ENCODE measurements around the gene PTPN2.

The PTPN2 gene

DNA sequence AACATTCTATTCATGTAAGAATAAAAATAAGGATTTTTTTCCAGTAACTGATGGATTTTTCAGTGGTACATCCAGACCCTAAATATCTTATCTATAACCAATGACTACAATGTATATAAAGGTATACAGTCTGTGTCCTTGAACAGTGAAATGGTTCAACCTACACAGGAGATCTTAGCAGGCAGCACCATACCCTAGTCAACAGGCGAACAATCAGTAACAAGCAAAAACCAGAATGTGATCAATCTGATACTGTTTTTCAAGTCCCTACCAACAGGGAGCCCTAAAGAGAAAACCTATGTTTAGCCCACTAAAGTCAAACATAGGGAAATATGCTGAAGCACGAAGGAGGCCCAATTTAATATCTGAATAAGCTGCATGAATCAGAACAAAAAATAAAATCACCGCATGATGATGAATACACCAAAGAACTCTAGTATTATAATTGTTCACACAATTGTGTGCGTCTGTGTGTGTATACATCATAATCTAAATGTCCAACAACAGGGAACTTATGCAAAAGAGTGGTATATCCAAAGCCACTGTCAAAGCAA, 26.0 kb downstream of the PTPN2 start:
- DNase-seq (ENCODE audit: low read depth): no peak

DNA sequence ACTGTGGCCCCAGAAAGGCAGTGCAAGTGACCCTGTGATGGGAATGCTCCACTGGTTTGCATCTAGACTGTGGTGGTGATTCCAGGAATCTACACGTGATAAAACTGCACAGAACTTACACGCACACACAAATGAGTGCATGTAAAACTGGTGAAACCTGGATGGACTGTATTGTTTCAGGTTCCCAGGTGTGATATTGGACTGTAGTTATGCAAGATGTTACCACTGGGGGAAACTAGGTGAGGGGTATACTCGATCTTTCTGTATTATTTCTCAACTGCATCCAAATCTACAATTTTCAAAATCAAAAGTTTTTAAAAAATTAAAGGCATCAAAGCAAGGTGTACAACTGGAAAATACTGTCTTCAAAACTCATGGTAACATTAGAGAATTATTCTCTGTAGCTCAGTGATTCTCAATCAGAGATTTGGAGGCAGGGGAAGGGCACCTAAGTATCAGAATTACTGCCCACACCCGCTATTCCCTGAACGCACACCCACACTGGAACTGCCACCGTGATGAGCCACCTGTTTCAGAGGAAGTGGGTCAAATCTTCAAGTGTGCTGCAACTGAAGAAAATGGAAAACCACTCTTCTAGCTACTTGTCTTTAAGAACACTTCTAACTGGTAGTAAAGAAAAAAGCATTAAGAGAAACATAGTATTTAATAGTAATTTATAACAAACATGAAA, 26.7 kb downstream of the PTPN2 start:
- peak; percentile 27 for DNase-seq (ENCODE audit: low read depth)

- no peak for DNase-seq (ENCODE audit: low read depth)
Measured at GRCh38 chr18:12855916-12856315, 28.1 kb downstream of the PTPN2 start.

- DNase-seq (ENCODE audit: low read depth): no peak
Measured at GRCh38 chr18:12852566-12853315, 31.3 kb downstream of the PTPN2 start.

GRCh38 chr18:12851716-12852115, 32.3 kb downstream of the PTPN2 start:
- no peak for DNase-seq (ENCODE audit: low read depth)

DNA sequence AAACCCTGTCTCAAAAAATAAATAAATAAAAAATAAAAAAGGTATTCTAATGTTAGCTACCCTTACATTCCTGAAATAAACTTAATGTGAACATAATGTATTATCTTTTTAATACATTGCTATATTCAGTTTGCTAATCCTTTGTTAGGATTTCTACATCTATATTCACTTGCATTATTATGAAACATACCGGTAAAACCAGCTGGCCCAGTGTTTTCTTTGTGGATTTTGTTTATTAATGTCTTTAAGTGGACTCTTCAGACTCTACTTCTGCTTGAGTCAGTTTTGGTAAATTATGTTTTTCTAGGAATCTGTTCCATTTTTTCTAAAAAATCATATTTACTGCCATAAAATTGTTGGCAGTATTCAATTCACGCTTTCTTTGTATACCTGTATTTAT, 34.5 kb downstream of the PTPN2 start:
- no peak for DNase-seq (ENCODE audit: low read depth)

- DNase-seq (ENCODE audit: low read depth): no peak
Measured at GRCh38 chr18:12848405-12848804, 35.6 kb downstream of the PTPN2 start.

DNA sequence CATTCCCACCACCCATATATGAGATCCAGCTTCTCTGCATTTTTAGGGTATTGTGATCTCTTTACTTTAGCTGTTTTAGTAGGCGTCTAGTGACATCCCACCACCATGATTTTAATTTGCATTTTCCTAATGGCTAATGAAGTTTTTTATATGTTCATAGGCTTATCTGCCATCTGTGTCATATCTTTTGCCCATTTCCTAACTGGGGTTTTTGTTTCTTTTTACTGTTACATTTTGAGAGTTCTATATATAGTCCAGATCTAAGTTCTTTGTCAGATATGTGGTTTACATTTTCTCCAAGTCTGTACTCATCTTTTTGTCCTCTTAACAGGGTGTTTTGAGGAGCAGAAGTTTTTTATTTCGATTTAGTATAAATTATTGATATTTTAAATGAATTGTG, 39.6 kb downstream of the PTPN2 start:
- no peak for DNase-seq (ENCODE audit: low read depth)

DNA sequence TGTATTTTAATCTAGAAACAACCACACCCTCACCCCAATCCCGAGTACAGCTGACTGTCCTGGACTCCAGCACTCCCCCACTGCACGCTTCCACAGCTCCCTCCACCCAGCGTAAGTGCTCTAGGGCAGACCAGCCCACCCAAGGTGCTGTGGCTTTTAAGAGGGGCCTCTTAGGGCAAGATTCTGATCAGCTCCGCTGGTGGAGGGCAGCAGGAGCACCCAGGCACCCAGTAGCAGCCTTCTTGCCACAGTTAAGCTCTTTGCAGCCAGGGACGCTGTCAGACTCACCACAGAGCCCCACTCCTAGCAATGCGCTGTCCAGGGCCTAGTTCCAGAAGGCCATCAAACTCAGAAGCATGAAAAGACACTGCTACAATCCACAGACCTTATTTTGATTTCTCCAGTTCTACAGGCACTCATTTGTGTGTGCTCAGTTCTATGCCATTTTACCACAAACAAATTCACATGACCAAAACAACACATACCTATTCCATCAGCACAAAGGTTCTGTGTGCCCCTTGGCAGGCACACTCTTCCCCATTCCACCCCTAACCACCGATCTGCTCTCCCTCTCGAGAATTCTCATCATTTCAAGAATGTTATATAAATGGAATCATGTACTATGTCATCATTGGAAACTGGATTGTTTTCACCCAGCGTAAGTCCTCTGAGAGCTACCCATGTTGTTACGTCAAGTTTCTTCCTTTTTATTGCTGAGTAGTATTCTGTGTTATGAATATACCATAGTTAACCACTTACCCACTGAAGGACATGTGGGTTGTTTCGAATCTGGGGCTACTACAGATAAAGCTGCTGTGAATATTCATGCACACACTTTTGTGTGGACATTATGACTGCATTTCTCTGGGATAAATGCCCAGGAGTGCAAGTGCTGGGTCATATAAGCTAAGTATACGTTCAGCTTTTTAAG, 40.4 kb downstream of the PTPN2 start:
- DNase-seq (ENCODE audit: low read depth): no peak

DNA sequence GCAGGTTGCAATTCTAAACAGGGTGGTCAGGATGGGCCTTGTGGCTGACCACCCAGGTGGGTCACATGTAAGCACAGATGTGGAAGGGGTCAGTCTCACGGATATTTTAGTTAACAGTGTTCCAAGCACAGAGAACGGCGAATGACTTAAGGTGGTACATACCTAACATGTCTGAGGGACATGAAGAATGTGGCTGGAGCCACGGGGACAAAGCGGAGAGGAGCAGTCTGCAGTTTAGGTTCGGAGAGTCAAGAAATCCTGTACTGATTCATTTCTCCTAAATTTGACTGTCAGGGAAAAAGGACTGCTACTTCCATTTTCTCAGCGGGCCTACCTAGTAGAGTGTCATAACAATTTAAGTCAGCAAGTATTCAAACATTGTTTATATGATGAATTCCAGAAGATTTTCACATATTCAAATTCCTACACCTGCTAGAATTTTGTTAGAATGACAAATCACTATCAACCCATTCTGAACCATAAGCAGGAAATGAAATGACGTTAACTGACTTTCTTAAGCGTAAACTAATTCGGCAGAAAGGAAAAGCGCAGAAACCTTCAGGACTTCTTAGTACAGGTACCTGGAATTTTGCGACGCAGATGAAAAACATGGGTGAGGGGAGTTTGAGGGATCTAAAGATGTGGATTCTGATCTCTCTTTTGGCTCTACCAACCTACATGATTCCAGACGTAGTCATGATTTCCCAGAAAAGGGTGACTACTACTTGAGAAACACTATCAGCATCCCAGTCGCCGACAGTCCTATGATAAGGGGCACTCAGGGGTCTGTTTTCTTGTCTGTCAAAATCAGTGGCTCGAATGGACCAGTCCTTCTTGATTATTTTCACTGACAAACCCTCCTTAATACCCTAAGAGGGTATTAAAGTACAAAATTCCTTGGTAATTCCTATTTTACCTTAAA, 41.3 kb downstream of the PTPN2 start:
- no peak for DNase-seq (ENCODE audit: low read depth)

- DNase-seq (ENCODE audit: low read depth): no peak
Measured at GRCh38 chr18:12841070-12841469, 43.0 kb downstream of the PTPN2 start.

GRCh38 chr18:12840382-12840781, 43.7 kb downstream of the PTPN2 start:
- DNase-seq (ENCODE audit: low read depth): no peak

GRCh38 chr18:12839526-12840196, 44.4 kb downstream of the PTPN2 start:
- peak; percentile 53 for DNase-seq (ENCODE audit: low read depth)

- no peak for DNase-seq (ENCODE audit: low read depth)
Measured at GRCh38 chr18:12839057-12839525, 44.9 kb downstream of the PTPN2 start.

DNA sequence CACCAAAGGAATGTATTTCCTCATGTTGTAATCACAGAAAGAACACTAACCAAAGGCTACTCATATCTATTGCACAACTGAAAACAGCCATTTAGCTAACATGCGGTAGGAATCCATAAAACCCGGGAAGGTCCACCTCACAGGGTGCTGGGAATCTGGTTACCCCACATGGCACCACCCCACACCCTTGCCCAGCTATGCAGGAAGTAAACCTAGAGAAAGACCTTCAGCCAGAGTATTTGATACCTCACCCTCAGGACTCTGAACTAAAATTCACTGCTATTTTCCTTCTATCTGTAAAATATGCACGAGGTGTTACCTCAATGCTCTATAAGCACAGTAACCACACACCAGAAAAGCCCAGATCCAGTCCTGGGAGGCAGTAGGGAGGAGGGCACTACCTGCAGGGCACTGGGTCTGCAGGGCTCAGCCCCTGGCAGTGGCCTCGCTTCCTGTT, 45.8 kb downstream of the PTPN2 start:
- DNase-seq (ENCODE audit: low read depth): no peak

GRCh38 chr18:12837747-12838146, 46.3 kb downstream of the PTPN2 start:
- no peak for DNase-seq (ENCODE audit: low read depth)

DNA sequence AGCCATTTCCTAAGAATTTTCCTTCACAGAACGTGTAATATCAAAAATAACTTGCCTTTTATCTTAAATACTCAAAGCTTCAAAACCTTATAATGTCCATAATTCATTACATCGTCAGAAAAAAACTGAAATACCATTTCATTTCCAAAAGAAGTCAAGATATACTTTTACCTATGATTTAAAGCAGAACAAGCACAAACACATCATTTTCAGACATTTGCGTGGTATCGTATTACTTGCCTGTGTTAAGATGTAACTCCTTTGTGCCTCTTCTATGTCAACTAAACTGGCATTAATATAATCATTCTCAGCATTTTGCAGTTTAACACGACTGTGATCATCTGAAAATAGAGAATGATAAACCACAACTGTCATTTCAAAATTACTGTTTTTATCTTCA, 47.5 kb downstream of the PTPN2 start:
- no peak for DNase-seq (ENCODE audit: low read depth)

GRCh38 chr18:12828116-12829051, 55.7 kb downstream of the PTPN2 start:
- DNase-seq (ENCODE audit: low read depth): no peak

GRCh38 chr18:12827588-12827987, 56.4 kb downstream of the PTPN2 start:
- no peak for DNase-seq (ENCODE audit: low read depth)

Data from stimulated activated CD4-positive, alpha-beta T cell treated with anti-CD3 and anti-CD28 coated beads, Interleukin-2, amount 100 ng/mL, for 4 hours (primary cell).